Panc1 (cell line): Measurements from ENCODE around the gene KRT35. TPM values are rescaled to one million over a fixed set of nuclear protein-coding genes. Genes with fewer than 3 reads are reported as not detected.

ENCODE experiments used
- ATAC-seq: fragments of 200-7000 bp; cut with Tn5 transposase; 2 replicates; pipeline ENCODE4 v1.9.1; 2020; ENCODE audit warnings: mild to moderate bottlenecking, moderate library complexity
- BruUV-seq: library from RNA; stranded (reverse); fragments of 400-500 nt; replicated peaks from 2 replicates; lab custom pipeline; 2021; lab: Mats Ljungman, UMichigan
- CTCF ChIA-PET: fragments of 300-600 bp; sonication (Branson Sonifier 250); formaldehyde crosslinking; loops from one replicate; lab custom pipeline; 2022; ENCODE audit warnings: antibody characterized with exemption; lab: Charles Lee
- POLR2A ChIA-PET: fragments of 300-600 bp; sonication (Branson Sonifier 250); formaldehyde crosslinking; loops from one replicate; lab custom pipeline; 2022; ENCODE audit warnings: antibody characterized with exemption; lab: Charles Lee
- DNase-seq: peaks from one replicate; pipeline ENCODE4 v3.0.0-alpha.2; 2010; ENCODE audit warnings: low read depth, low spot score
- H3K27ac ChIP-seq: 2 replicates; pipeline ENCODE4 v1.5.1; 2011; ENCODE audit warnings: mild to moderate bottlenecking, low read length, inconsistent platforms
- H3K27me3 ChIP-seq: fragments of 200-500 bp; sonication (Bioruptor generic); 2 replicates; pipeline ENCODE4 v1.6.0; 2014; ENCODE audit warnings: low read length, inconsistent platforms; ENCODE audit not compliant: control insufficient read depth, insufficient read depth
- H3K36me3 ChIP-seq: fragments of 200-500 bp; sonication (Bioruptor generic); 2 replicates; pipeline ENCODE4 v1.5.1; 2014; ENCODE audit warnings: inconsistent platforms, mild to moderate bottlenecking, low read length, moderate library complexity; ENCODE audit not compliant: control insufficient read depth, insufficient read depth
- H3K4me1 ChIP-seq: 2 replicates; pipeline ENCODE4 v1.5.1; 2011; ENCODE audit warnings: inconsistent platforms, mild to moderate bottlenecking, low read length, moderate library complexity; ENCODE audit not compliant: control insufficient read depth, insufficient read depth
- H3K4me3 ChIP-seq, 2 experiments: 2 replicates each; pipeline ENCODE4 v1.5.1; 2011 to 2012; ENCODE audit warnings: low read depth in 2 of 2, low read length in 2 of 2, mild to moderate bottlenecking in 2 of 2, inconsistent platforms in 1 of 2, moderate library complexity in 1 of 2
- H3K9me3 ChIP-seq: fragments of 200-500 bp; sonication (Bioruptor generic); 2 replicates; pipeline ENCODE4 v1.5.1; 2014; ENCODE audit warnings: low read depth, mild to moderate bottlenecking, inconsistent platforms, low read length, moderate library complexity; ENCODE audit not compliant: control insufficient read depth, insufficient read depth
- POLR2AphosphoS5 ChIP-seq: IDR thresholded peaks from 2 replicates; pipeline ENCODE4 v1.6.1; 2012; ENCODE audit warnings: mild to moderate bottlenecking, low read depth, low read length, moderate library complexity
- SIN3A ChIP-seq: IDR thresholded peaks from 2 replicates; pipeline ENCODE4 v1.6.1; 2012; ENCODE audit warnings: low read depth, mild to moderate bottlenecking, low read length, moderate library complexity, borderline replicate concordance; ENCODE audit not compliant: insufficient read depth
- TCF7L2 ChIP-seq: IDR thresholded peaks from 2 replicates; pipeline ENCODE4 v1.6.1; 2011; ENCODE audit warnings: mild to moderate bottlenecking, low read depth, low read length, inconsistent platforms
- in situ Hi-C: cut with HindIII; loops from 2 replicates; pipeline ENCODE4 v1.10.0; 2016; ENCODE audit warnings: low sequenced_read_pairs, low pct_unique_long_range_greater_than_20kb
- intact Hi-C: fragments of 100-400 bp; cut with micrococcal nuclease; formaldehyde crosslinking; loops from one replicate; pipeline ENCODE4 v1.10.0; 2022; ENCODE audit not compliant: unreplicated experiment
- total RNA-seq: library from RNA; stranded (reverse); gene quantifications from one replicate; pipeline ENCODE4 v1.2.1, GENCODE V29; 2021; ENCODE audit not compliant: unreplicated experiment
- TF ChIP-seq, protein P1 (sequence below): fragments of 450-650 bp; IDR thresholded peaks from 2 replicates; pipeline ENCODE4 v1.5.1; 2017; ENCODE audit warnings: mild to moderate bottlenecking
- TF ChIP-seq, protein P2 (sequence below), 2 experiments: IDR thresholded peaks; 2 replicates each; pipeline ENCODE4 v1.6.1; 2011 to 2012; ENCODE audit warnings: low read depth in 2 of 2, control low read depth in 1 of 2, low read length in 1 of 2, mild to moderate bottlenecking in 1 of 2, moderate library complexity in 1 of 2; ENCODE audit not compliant: insufficient read depth in 1 of 2

KRT35 gene
- total RNA-seq, 1 experiment from 2014 or later = not detected

DNA sequence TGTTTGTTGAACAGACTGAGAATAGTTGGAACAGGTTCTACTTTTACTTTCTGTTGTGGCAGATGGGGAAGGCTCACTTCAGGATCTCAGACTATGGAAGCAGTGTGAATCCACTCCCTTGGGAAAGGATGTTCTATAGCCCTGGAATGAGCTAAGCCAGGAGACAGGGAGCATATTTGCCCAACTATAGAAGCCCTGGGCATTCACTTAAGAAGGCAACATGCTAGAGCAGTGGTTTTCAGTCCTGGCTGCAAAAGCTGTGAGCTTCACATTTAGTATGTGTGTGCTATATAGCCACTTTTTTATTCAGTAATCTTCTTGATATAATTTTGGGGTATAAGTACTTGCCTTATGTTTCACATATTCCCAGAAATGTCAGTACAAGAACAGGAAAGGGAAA, 12.6 kb downstream of the KRT35 start:
- Histone ChIP-seq H3K27ac (no peak overlapping the region), H3K27me3 (no peaks in the 10 kb centered on the region), H3K4me1 (peaks cover 17% of the 10 kb centered on the region), H3K4me3 (no peak overlapping the region), H3K9me3 (peaks cover 8% of the 10 kb centered on the region; the same call in 1 of the 2 replicates), H3K36me3 (no peaks in the 10 kb centered on the region)
- in situ Hi-C loops (no loop called here), intact Hi-C loops (no loop called here)
- BruUV-seq = no TSS peak
- DNase-seq (no peak), ATAC-seq (no peak)
- POLR2A ChIA-PET = no interaction called here
- CTCF ChIA-PET = no interaction called here
- TF ChIP-seq TCF7L2 (no peak), SIN3A (no peak), POLR2AphosphoS5 (no peak)
- TF ChIP-seq, protein P1, sequence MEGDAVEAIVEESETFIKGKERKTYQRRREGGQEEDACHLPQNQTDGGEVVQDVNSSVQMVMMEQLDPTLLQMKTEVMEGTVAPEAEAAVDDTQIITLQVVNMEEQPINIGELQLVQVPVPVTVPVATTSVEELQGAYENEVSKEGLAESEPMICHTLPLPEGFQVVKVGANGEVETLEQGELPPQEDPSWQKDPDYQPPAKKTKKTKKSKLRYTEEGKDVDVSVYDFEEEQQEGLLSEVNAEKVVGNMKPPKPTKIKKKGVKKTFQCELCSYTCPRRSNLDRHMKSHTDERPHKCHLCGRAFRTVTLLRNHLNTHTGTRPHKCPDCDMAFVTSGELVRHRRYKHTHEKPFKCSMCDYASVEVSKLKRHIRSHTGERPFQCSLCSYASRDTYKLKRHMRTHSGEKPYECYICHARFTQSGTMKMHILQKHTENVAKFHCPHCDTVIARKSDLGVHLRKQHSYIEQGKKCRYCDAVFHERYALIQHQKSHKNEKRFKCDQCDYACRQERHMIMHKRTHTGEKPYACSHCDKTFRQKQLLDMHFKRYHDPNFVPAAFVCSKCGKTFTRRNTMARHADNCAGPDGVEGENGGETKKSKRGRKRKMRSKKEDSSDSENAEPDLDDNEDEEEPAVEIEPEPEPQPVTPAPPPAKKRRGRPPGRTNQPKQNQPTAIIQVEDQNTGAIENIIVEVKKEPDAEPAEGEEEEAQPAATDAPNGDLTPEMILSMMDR = no peak
- TF ChIP-seq, protein P2, sequence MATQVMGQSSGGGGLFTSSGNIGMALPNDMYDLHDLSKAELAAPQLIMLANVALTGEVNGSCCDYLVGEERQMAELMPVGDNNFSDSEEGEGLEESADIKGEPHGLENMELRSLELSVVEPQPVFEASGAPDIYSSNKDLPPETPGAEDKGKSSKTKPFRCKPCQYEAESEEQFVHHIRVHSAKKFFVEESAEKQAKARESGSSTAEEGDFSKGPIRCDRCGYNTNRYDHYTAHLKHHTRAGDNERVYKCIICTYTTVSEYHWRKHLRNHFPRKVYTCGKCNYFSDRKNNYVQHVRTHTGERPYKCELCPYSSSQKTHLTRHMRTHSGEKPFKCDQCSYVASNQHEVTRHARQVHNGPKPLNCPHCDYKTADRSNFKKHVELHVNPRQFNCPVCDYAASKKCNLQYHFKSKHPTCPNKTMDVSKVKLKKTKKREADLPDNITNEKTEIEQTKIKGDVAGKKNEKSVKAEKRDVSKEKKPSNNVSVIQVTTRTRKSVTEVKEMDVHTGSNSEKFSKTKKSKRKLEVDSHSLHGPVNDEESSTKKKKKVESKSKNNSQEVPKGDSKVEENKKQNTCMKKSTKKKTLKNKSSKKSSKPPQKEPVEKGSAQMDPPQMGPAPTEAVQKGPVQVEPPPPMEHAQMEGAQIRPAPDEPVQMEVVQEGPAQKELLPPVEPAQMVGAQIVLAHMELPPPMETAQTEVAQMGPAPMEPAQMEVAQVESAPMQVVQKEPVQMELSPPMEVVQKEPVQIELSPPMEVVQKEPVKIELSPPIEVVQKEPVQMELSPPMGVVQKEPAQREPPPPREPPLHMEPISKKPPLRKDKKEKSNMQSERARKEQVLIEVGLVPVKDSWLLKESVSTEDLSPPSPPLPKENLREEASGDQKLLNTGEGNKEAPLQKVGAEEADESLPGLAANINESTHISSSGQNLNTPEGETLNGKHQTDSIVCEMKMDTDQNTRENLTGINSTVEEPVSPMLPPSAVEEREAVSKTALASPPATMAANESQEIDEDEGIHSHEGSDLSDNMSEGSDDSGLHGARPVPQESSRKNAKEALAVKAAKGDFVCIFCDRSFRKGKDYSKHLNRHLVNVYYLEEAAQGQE (IDR thresholded peaks at IDR 0.05; ENCODE audit: insufficient read depth in 1 of 2, low read depth in 2 of 2, low read length in 1 of 2) = no peak

DNA sequence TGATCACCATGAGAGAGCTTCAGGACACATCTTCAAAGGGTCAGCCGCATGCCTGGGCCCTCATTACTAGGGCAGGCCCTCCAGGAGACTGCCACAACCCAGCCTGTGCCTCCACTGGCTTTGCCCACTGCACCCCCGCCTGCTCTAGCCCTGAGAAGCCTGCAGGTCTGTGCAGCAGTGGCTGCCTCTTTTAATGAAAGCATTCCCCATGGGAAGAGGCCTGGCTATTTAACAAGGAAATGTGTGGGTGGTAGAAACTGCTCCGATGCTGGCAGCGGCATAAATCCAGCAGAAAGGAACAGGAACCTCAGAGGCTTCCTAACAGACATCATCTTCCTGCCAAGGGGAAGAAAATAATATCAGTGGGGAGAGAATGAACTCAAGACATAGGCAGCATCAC, 13.4 kb downstream of the KRT35 start:
- no TSS peak for BruUV-seq
- CTCF ChIA-PET = no interaction called here
- intact Hi-C loops (no loop called here), in situ Hi-C loops (no loop called here)
- H3K27me3 ChIP-seq = no peaks in the 10 kb centered on the region
- H3K9me3 ChIP-seq = peaks cover 8% of the 10 kb centered on the region; the same call in 1 of the 2 replicates
- DNase-seq = no peak
- H3K4me3 ChIP-seq = no peak overlapping the region
- no peaks in the 10 kb centered on the region for H3K36me3 ChIP-seq
- POLR2A ChIA-PET = no interaction called here
- H3K4me1 ChIP-seq = peaks cover 17% of the 10 kb centered on the region
- H3K27ac ChIP-seq = no peak overlapping the region
- no peak for TF ChIP-seq TCF7L2
- TF ChIP-seq SIN3A = no peak
- TF ChIP-seq, protein P2 (IDR thresholded peaks at IDR 0.05; ENCODE audit: insufficient read depth in 1 of 2, low read depth in 2 of 2, low read length in 1 of 2) = no peak
- TF ChIP-seq POLR2AphosphoS5 = no peak
- TF ChIP-seq, protein P1 = no peak
- no peak for ATAC-seq
